ENCODE results near the gene TNFSF13B. TPM values are rescaled to one million over a fixed set of nuclear protein-coding genes. Genes with fewer than 3 reads are reported as not detected.

TNFSF13B gene
- total and polyA plus RNA-seq, 2 donors (not counting 3 experiments of a cell fraction or from before 2014, with no cell fraction given), result 0.18 to 1.2 TPM

DNA sequence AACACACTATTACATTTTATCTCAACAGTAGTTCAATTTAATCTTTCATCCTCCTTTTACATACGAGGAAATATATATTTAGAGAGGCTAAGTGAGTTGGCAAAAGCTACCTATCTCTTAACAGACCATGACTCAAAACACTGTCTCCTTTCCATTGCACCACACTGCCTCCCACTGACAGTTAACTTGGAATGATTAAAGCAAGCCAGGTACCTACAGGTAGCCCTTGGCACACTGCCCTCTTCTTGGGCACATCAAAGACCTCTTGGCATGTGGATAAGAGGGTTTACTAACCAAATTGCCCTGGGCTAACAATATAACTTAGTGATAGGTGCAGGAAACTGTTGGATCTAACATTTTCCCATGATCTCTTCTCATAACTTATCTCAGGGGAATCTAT lies 49.5 kb upstream of the TNFSF13B start:
- Histone ChIP-seq H3K4me3 (replicated peaks in 1 of 3; ENCODE audit: insufficient read depth in 1 of 3, low read depth in 1 of 3, low read length in 3 of 3) (no peak overlapping the region), H3K4me1 (ENCODE audit: control insufficient read depth, extremely low read depth, insufficient read depth, low read length) (peaks cover 13% of the 10 kb centered on the region), H3K9ac (replicated peaks; ENCODE audit: extremely low read depth, insufficient read depth, low read length) (no peak overlapping the region), H3K79me2 (ENCODE audit: control insufficient read depth, insufficient read depth, low read length) (peaks cover 60% of the 10 kb centered on the region), H4K20me1 (replicated peaks; ENCODE audit: control insufficient read depth, extremely low read depth, insufficient read depth, low read length) (peaks cover 4% of the 10 kb centered on the region), H2AFZ (ENCODE audit: low read depth, low read length) (no peak overlapping the region), H3K36me3 (ENCODE audit: control insufficient read depth in 2 of 2, extremely low read depth in 1 of 2, insufficient read depth in 2 of 2, low read length in 2 of 2) (no peaks in the 10 kb centered on the region), H3K9me3 (replicated peaks; ENCODE audit: control insufficient read depth, insufficient read depth, low read length) (no peaks in the 10 kb centered on the region), H3K4me2 (ENCODE audit: insufficient read depth, low read length) (peak overlapping the region; percentile 92), H3K27me3 (ENCODE audit: control insufficient read depth in 2 of 2, insufficient read depth in 2 of 2, low read length in 2 of 2) (no peaks in the 10 kb centered on the region), H3K9me1 (replicated peaks; ENCODE audit: control insufficient read depth, extremely low read depth, insufficient read depth, low read length) (no peaks in the 10 kb centered on the region), H3K27ac (ENCODE audit: insufficient read depth, low read depth, low read length) (no peak overlapping the region)
- FAIRE-seq (no peak), DNase-seq (ENCODE audit: low read depth, low spot score) (no peak)
- intact Hi-C loops (cut with micrococcal nuclease), result no loop called here
- POLR2A ChIA-PET, result no interaction called here
- dilution Hi-C loops (cut with MboI; ENCODE audit: extremely low pct_ligation_motif_present, low sequenced_read_pairs), result no loop called here
- no TSS peak for BruUV-seq (replicated peaks)
- no peak for TF ChIP-seq POLR2A (IDR thresholded peaks at IDR 0.05; ENCODE audit: low read depth, low read length)
- TF ChIP-seq FOS (IDR thresholded peaks at IDR 0.05; ENCODE audit: borderline replicate concordance, insufficient read depth, low read length), result no peak
- TF ChIP-seq MYC (IDR thresholded peaks at IDR 0.05; ENCODE audit: low read depth, low read length), result no peak
- TF ChIP-seq GATA2 (IDR thresholded peaks at IDR 0.05; ENCODE audit: insufficient read depth, insufficient read length, low read depth, low read length), result no peak
- TF ChIP-seq, protein P1, sequence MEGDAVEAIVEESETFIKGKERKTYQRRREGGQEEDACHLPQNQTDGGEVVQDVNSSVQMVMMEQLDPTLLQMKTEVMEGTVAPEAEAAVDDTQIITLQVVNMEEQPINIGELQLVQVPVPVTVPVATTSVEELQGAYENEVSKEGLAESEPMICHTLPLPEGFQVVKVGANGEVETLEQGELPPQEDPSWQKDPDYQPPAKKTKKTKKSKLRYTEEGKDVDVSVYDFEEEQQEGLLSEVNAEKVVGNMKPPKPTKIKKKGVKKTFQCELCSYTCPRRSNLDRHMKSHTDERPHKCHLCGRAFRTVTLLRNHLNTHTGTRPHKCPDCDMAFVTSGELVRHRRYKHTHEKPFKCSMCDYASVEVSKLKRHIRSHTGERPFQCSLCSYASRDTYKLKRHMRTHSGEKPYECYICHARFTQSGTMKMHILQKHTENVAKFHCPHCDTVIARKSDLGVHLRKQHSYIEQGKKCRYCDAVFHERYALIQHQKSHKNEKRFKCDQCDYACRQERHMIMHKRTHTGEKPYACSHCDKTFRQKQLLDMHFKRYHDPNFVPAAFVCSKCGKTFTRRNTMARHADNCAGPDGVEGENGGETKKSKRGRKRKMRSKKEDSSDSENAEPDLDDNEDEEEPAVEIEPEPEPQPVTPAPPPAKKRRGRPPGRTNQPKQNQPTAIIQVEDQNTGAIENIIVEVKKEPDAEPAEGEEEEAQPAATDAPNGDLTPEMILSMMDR (IDR thresholded peaks at IDR 0.05; ENCODE audit: extremely low read depth in 1 of 2, insufficient read depth in 1 of 2, low read depth in 1 of 2, low read length in 2 of 2), result no peak
- TF ChIP-seq MAX (IDR thresholded peaks at IDR 0.05; ENCODE audit: insufficient read depth, insufficient read length), result no peak
- no peak for TF ChIP-seq JUN (IDR thresholded peaks at IDR 0.05; ENCODE audit: borderline replicate concordance, insufficient read depth, insufficient read length, low read depth)
- TF ChIP-seq POLR2AphosphoS5 (IDR thresholded peaks at IDR 0.05; ENCODE audit: insufficient read depth, low read depth, low read length), result no peak
- TF ChIP-seq EZH2 (IDR thresholded peaks at IDR 0.05; ENCODE audit: borderline replicate concordance, low read depth, low read length, severe bottlenecking), result no peak
- CTCF ChIA-PET, result no interaction called here
